H9 (cell line): Measurements from ENCODE around the gene APP. TPM values are rescaled to one million over a fixed set of nuclear protein-coding genes. Genes with fewer than 3 reads are reported as not detected.

Experiments
- DNase-seq: peaks from one replicate; pipeline ENCODE4 v3.0.0-alpha.2; 2017
- H2AFZ ChIP-seq: one replicate; pipeline ENCODE4 v1.6.1; 2013; ENCODE audit warnings: mild to moderate bottlenecking, low read length, control low read depth, moderate library complexity
- H2AK5ac ChIP-seq: 2 replicates; pipeline ENCODE4 v1.6.1; 2013; ENCODE audit warnings: low read length, control low read depth, mixed read lengths; ENCODE audit not compliant: insufficient read length
- H2BK120ac ChIP-seq: one replicate; pipeline ENCODE4 v1.6.1; 2013; ENCODE audit warnings: low read depth, mild to moderate bottlenecking, low read length, control low read depth, inconsistent platforms; ENCODE audit not compliant: poor library complexity, severe bottlenecking
- H2BK12ac ChIP-seq: 2 replicates; pipeline ENCODE4 v1.6.1; 2013; ENCODE audit warnings: low read length, control low read depth, mixed read lengths, low read depth; ENCODE audit not compliant: insufficient read length
- H2BK15ac ChIP-seq: 2 replicates; pipeline ENCODE4 v1.6.1; 2013; ENCODE audit warnings: low read depth, low read length, control low read depth
- H2BK20ac ChIP-seq: one replicate; pipeline ENCODE4 v1.6.1; 2013; ENCODE audit warnings: low read depth, mild to moderate bottlenecking, low read length, control low read depth, inconsistent platforms; ENCODE audit not compliant: poor library complexity, severe bottlenecking
- H2BK5ac ChIP-seq: 2 replicates; pipeline ENCODE4 v1.6.1; 2013; ENCODE audit warnings: low read length, control low read depth, mixed read lengths; ENCODE audit not compliant: insufficient read length
- H3K14ac ChIP-seq: 2 replicates; pipeline ENCODE4 v1.6.1; 2013; ENCODE audit warnings: low read length, control low read depth; ENCODE audit not compliant: insufficient read depth
- H3K18ac ChIP-seq: 2 replicates; pipeline ENCODE4 v1.6.1; 2013; ENCODE audit warnings: low read depth, mild to moderate bottlenecking, mixed read lengths, low read length, control low read depth; ENCODE audit not compliant: insufficient read length
- H3K23ac ChIP-seq: 2 replicates; pipeline ENCODE4 v1.6.1; 2013; ENCODE audit warnings: low read length, control low read depth, mixed read lengths, low read depth; ENCODE audit not compliant: insufficient read length
- H3K23me2 ChIP-seq: 2 replicates; pipeline ENCODE4 v1.6.1; 2013; ENCODE audit warnings: low read depth, mild to moderate bottlenecking, mixed read lengths, low read length, control low read depth; ENCODE audit not compliant: insufficient read length, poor library complexity, severe bottlenecking
- H3K27ac ChIP-seq: 2 replicates; pipeline ENCODE4 v1.5.1; 2013; ENCODE audit warnings: low read length, control low read depth, mixed read lengths, low read depth; ENCODE audit not compliant: insufficient read length
- H3K27me3 ChIP-seq: 2 replicates; pipeline ENCODE4 v1.6.1; 2013; ENCODE audit warnings: low read length, control low read depth, inconsistent platforms; ENCODE audit not compliant: insufficient read depth
- H3K4ac ChIP-seq: 2 replicates; pipeline ENCODE4 v1.6.1; 2013; ENCODE audit warnings: low read depth, mild to moderate bottlenecking, control low read depth, inconsistent platforms, low read length, moderate library complexity
- H3K4me1 ChIP-seq: 2 replicates; pipeline ENCODE4 v1.6.1; 2013; ENCODE audit warnings: low read length, control low read depth, inconsistent platforms; ENCODE audit not compliant: insufficient read depth
- H3K4me2 ChIP-seq: 2 replicates; pipeline ENCODE4 v1.6.1; 2013; ENCODE audit warnings: low read length, control low read depth, mixed read lengths; ENCODE audit not compliant: insufficient read length, insufficient read depth
- H3K56ac ChIP-seq: 2 replicates; pipeline ENCODE4 v1.6.1; 2013; ENCODE audit warnings: low read depth, mild to moderate bottlenecking, mixed read lengths, low read length, control low read depth; ENCODE audit not compliant: insufficient read length
- H3K79me1 ChIP-seq: 2 replicates; pipeline ENCODE4 v1.6.1; 2013; ENCODE audit warnings: low read depth, mild to moderate bottlenecking, moderate library complexity, low read length, control low read depth, inconsistent platforms; ENCODE audit not compliant: insufficient read depth, poor library complexity, severe bottlenecking
- H3K79me2 ChIP-seq: 2 replicates; pipeline ENCODE4 v1.6.1; 2013; ENCODE audit warnings: low read length, control low read depth, inconsistent platforms; ENCODE audit not compliant: insufficient read depth
- H3K9ac ChIP-seq: 2 replicates; pipeline ENCODE4 v1.6.1; 2013; ENCODE audit warnings: low read length, control low read depth, mixed read lengths; ENCODE audit not compliant: insufficient read length; ENCODE audit errors: extremely low read depth
- H3K9me3 ChIP-seq: one replicate; pipeline ENCODE4 v1.6.1; 2013; ENCODE audit warnings: low read depth, low read length, inconsistent platforms; ENCODE audit not compliant: control insufficient read depth
- H3T11ph ChIP-seq: one replicate; pipeline ENCODE4 v1.6.1; 2013; ENCODE audit warnings: mild to moderate bottlenecking, low read length, control low read depth, inconsistent platforms
- H4K20me1 ChIP-seq: one replicate; pipeline ENCODE4 v1.6.1; 2013; ENCODE audit not compliant: control insufficient read depth, insufficient read length, insufficient read depth
- H4K5ac ChIP-seq: 2 replicates; pipeline ENCODE4 v1.6.1; 2013; ENCODE audit warnings: low read depth, mild to moderate bottlenecking, mixed read lengths, low read length, control low read depth; ENCODE audit not compliant: insufficient read length
- H4K8ac ChIP-seq: replicated peaks from 2 replicates; pipeline ENCODE4 v1.6.1; 2013; ENCODE audit warnings: low read length, control low read depth, mixed read lengths, low read depth; ENCODE audit not compliant: insufficient read length
- H4K91ac ChIP-seq: 2 replicates; pipeline ENCODE4 v1.6.1; 2013; ENCODE audit warnings: low read depth, mild to moderate bottlenecking, moderate library complexity, mixed read lengths, low read length, control low read depth; ENCODE audit not compliant: insufficient read length
- H3K27ac Mint-ChIP-seq, 3 experiments: 2 replicates in 2 of 3; 3 replicates in 1 of 3; pipeline ENCODE4 v1.8.0; 2020 to 2021; ENCODE audit warnings: mixed read lengths in 3 of 3, mild to moderate bottlenecking in 1 of 3, moderate library complexity in 1 of 3
- H3K27me3 Mint-ChIP-seq: 2 replicates; pipeline ENCODE4 v1.8.0; 2021; ENCODE audit warnings: low read depth, mild to moderate bottlenecking, moderate library complexity, mixed read lengths
- H3K36me3 Mint-ChIP-seq, 3 experiments: 2 replicates in 2 of 3; 3 replicates in 1 of 3; pipeline ENCODE4 v1.8.0; 2020 to 2021; ENCODE audit warnings: low read depth in 3 of 3, mixed read lengths in 3 of 3; ENCODE audit not compliant: insufficient read depth in 1 of 3
- H3K4me1 Mint-ChIP-seq, 2 experiments: 2 replicates each; pipeline ENCODE4 v1.8.0; 2020; ENCODE audit warnings: mixed read lengths in 2 of 2
- H3K4me3 Mint-ChIP-seq, 2 experiments: 2 replicates in 1 of 2; 3 replicates in 1 of 2; pipeline ENCODE4 v1.8.0; 2020 to 2021; ENCODE audit warnings: mild to moderate bottlenecking in 2 of 2, mixed read lengths in 2 of 2, moderate library complexity in 1 of 2
- H3K9me3 Mint-ChIP-seq, 2 experiments: 2 replicates in 1 of 2; 3 replicates in 1 of 2; pipeline ENCODE4 v1.8.0; 2020; ENCODE audit warnings: mild to moderate bottlenecking in 2 of 2, mixed read lengths in 2 of 2, moderate library complexity in 1 of 2
- CTCF ChIP-seq: fragments of 200-600 bp; sonication (generic); conservative IDR thresholded peaks from 3 replicates; pipeline ENCODE4 v1.8.0; 2021; ENCODE audit warnings: antibody characterized with exemption, mild to moderate bottlenecking
- WGBS: extraction: QIAGEN DNeasy Blood & Tissue Kit; methylation state at CpG from one replicate; pipeline ENCODE4 v1.1.7; 2013; ENCODE audit warnings: missing lambda C conversion rate, low lambda C conversion rate, mixed read lengths; ENCODE audit not compliant: insufficient read length; ENCODE audit errors: extremely low coverage; 5-methylcytosine and 5-hydroxymethylcytosine counted together
- total RNA-seq: library from RNA; stranded (reverse); gene quantifications from 2 replicates; pipeline ENCODE4 v1.2.1, GENCODE V29; 2021

Gene APP
- total RNA-seq, 1 experiment from 2014 or later: 380 TPM

- H2BK15ac ChIP-seq: no peak overlapping the region
- H2BK5ac ChIP-seq: no peak overlapping the region
- no peak for TF ChIP-seq CTCF
- no peak overlapping the region for H4K8ac ChIP-seq
- H2AFZ ChIP-seq: no peak overlapping the region
- peaks cover 4% of the 10 kb centered on the region for H3K27me3 Mint-ChIP-seq
- H2BK12ac ChIP-seq: no peak overlapping the region
- H3K9ac ChIP-seq: no peak overlapping the region
- no peak overlapping the region for H3K4me2 ChIP-seq
- no peak overlapping the region for H2BK20ac ChIP-seq
- no peaks in the 10 kb centered on the region for H3K79me1 ChIP-seq
- no peaks in the 10 kb centered on the region for H4K20me1 ChIP-seq
- no peaks in the 10 kb centered on the region for H3K79me2 ChIP-seq
- no peak overlapping the region for H3K27ac ChIP-seq
- no peak overlapping the region for H3K4me3 Mint-ChIP-seq
- no peak overlapping the region for H4K91ac ChIP-seq
- no peak overlapping the region for H3K23ac ChIP-seq
- no CpG with 5 or more reads among the region's 4 CpGs for WGBS
- H3K27me3 ChIP-seq: peaks cover 2% of the 10 kb centered on the region; the same call in 1 of the 2 replicates
- no peak overlapping the region for H3K27ac Mint-ChIP-seq
- no peaks in the 10 kb centered on the region for H3K4me1 ChIP-seq
- H3K18ac ChIP-seq: no peak overlapping the region
- H3K36me3 Mint-ChIP-seq: peaks cover 0 to 6% (median 0%) of the 10 kb centered on the region in 3 experiments; a peak in 2 of 7 replicates
- no peak overlapping the region for H2AK5ac ChIP-seq
- no peak overlapping the region for H2BK120ac ChIP-seq
- H3K4me1 Mint-ChIP-seq: no peaks in the 10 kb centered on the region
- no peak overlapping the region for H3K56ac ChIP-seq
- H3K4ac ChIP-seq: no peak overlapping the region
- H3K9me3 Mint-ChIP-seq: peaks cover 6 to 13% of the 10 kb centered on the region in 2 experiments
- no peak overlapping the region for H3T11ph ChIP-seq
- DNase-seq: no peak
- H3K14ac ChIP-seq: no peak overlapping the region
- no peaks in the 10 kb centered on the region for H3K23me2 ChIP-seq
- H4K5ac ChIP-seq: no peak overlapping the region
- no peaks in the 10 kb centered on the region for H3K9me3 ChIP-seq
Observed at GRCh38 chr21:25838809-25839208, 331.8 kb downstream of the APP start.
